Measurements from ENCODE around the gene STK10. TPM values are rescaled to one million over a fixed set of nuclear protein-coding genes. Genes with fewer than 3 reads are reported as not detected.

Gene STK10
- polyA plus RNA-seq, 3 donors: 21.5 to 180 (median 47.4) TPM

DNA sequence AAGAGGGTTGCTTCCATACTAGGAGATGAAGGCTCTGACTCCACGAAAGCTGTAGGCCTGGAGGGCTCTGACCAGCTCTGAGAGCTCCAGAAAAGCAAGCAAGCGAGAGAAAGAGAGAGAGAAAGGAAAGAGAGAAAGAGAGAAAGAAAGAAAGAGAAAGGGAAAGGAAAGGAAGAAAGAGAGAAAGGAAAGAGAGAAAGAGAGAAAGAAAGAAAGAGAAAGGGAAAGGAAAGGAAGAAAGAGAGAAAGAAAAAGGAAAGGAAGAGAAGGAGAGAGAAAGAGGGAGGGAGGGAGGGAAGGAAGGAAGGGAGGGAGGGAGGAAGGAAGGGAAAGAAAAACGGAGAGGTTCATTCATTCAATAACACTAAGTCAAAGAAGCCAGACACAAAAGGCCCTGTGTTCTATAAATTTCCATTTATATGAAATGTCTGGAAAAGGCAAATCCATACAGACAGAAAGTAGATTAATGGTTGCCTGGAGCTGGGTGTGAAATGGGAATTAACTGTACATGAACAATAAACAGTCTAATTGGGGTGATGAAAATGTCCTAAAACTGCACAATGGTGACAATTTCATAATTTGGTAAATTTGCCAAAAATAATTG lies 1.8 kb upstream of the STK10 start:
- Mint-ChIP-seq H3K4me3 (no peak overlapping the region), H3K9me3 (peaks cover 0 to 4% (median 0%) of the 10 kb centered on the region in 7 donors), H3K27me3 (ENCODE audit: low read depth in 3 of 3) (peaks cover 0 to 5% (median 1%) of the 10 kb centered on the region in 3 donors), H3K4me1 (peaks cover 14% of the 10 kb centered on the region), H3K36me3 (peaks cover 11 to 18% of the 10 kb centered on the region in 2 donors), H3K27ac (peak overlapping the region in 1 of 7 donors; percentile 63)
- intact Hi-C loops (cut with micrococcal nuclease): loop anchor here (2.0 to 5.0 kb wide), 6 partner anchors 15 to 93 kb away; partner anchors contain the start of gene UBTD2 (in 2 of the 2)
- peaks cover 35% of the 10 kb centered on the region for H4K20me1 ChIP-seq (ENCODE audit: insufficient read depth, low read length)
- no peaks in the 10 kb centered on the region for H3K9me3 ChIP-seq (replicated peaks in 1 of 2; ENCODE audit: control insufficient read depth in 1 of 2, insufficient read depth in 1 of 2, low read length in 2 of 2)
- H3K36me3 ChIP-seq (replicated peaks in 1 of 2; ENCODE audit: control insufficient read depth in 1 of 2, insufficient read depth in 2 of 2, low read length in 2 of 2): no peaks in the 10 kb centered on the region
- peaks cover 19 to 23% of the 10 kb centered on the region in 2 donors for H3K4me1 ChIP-seq (ENCODE audit: control insufficient read depth in 1 of 2, insufficient read depth in 2 of 2, low read length in 2 of 2)
- no peak for DNase-seq
- H3K4me2 ChIP-seq (replicated peaks; ENCODE audit: extremely low read depth, low read length, poor library complexity, severe bottlenecking): no peak overlapping the region
- H3K9ac ChIP-seq (ENCODE audit: insufficient read depth, low read length, poor library complexity, severe bottlenecking): no peak overlapping the region
- no peak overlapping the region for H3K27ac ChIP-seq (ENCODE audit: low read depth in 1 of 2, low read length in 2 of 2)
- TF ChIP-seq CTCF (IDR thresholded peaks at IDR 0.05): no peak
- peaks cover 31% of the 10 kb centered on the region for H3K79me2 ChIP-seq (ENCODE audit: insufficient read depth, low read length)
- H3K4me3 ChIP-seq (replicated peaks in 1 of 3; ENCODE audit: low read depth in 2 of 3, low read length in 3 of 3): no peak overlapping the region
- H2AFZ ChIP-seq (ENCODE audit: insufficient read depth, low read depth, low read length, poor library complexity, severe bottlenecking): no peak overlapping the region
- 92% methylated on average over 2 of the region's 3 CpGs for WGBS (ENCODE audit: insufficient coverage)
- no peaks in the 10 kb centered on the region for H3K27me3 ChIP-seq (ENCODE audit: control insufficient read depth in 2 of 2, insufficient read depth in 2 of 2, low read length in 2 of 2)

GRCh38 chr5:172188893-172189692 lies 1.1 kb upstream of the STK10 start:
- Histone ChIP-seq H3K36me3 (replicated peaks in 1 of 2; ENCODE audit: control insufficient read depth in 1 of 2, insufficient read depth in 2 of 2, low read length in 2 of 2) (peaks cover 3% of the 10 kb centered on the region in 2 donors), H3K27me3 (ENCODE audit: control insufficient read depth in 2 of 2, insufficient read depth in 2 of 2, low read length in 2 of 2) (no peaks in the 10 kb centered on the region), H3K4me1 (ENCODE audit: control insufficient read depth in 1 of 2, insufficient read depth in 2 of 2, low read length in 2 of 2) (peaks cover 26 to 30% of the 10 kb centered on the region in 2 donors), H3K9ac (ENCODE audit: insufficient read depth, low read length, poor library complexity, severe bottlenecking) (no peak overlapping the region), H3K9me3 (replicated peaks in 1 of 2; ENCODE audit: control insufficient read depth in 1 of 2, insufficient read depth in 1 of 2, low read length in 2 of 2) (no peaks in the 10 kb centered on the region), H4K20me1 (ENCODE audit: insufficient read depth, low read length) (peaks cover 42% of the 10 kb centered on the region), H3K27ac (ENCODE audit: low read depth in 1 of 2, low read length in 2 of 2) (peak overlapping the region in 1 of 2 donors; percentile 97), H2AFZ (ENCODE audit: insufficient read depth, low read depth, low read length, poor library complexity, severe bottlenecking) (peak overlapping the region; percentile 71), H3K4me2 (replicated peaks; ENCODE audit: extremely low read depth, low read length, poor library complexity, severe bottlenecking) (peak overlapping the region; percentile 80), H3K4me3 (replicated peaks in 1 of 3; ENCODE audit: low read depth in 2 of 3, low read length in 3 of 3) (peak overlapping the region in 1 of 3 experiments; percentile 97), H3K79me2 (ENCODE audit: insufficient read depth, low read length) (peaks cover 38% of the 10 kb centered on the region)
- intact Hi-C loops (cut with micrococcal nuclease): loop anchor here (2.0 to 5.0 kb wide), 6 partner anchors 14 to 93 kb away; partner anchors contain the start of gene UBTD2 (in 2 of the 2)
- H3K36me3 Mint-ChIP-seq: peaks cover 18 to 25% of the 10 kb centered on the region in 2 donors
- peak; percentile 42 for TF ChIP-seq CTCF (IDR thresholded peaks at IDR 0.05)
- DNase-seq: no peak
- H3K27ac Mint-ChIP-seq: peak overlapping the region in 2 of 7 donors; percentile 87 to 100
- peak overlapping the region; percentile 90 to 100 for H3K4me3 Mint-ChIP-seq
- peaks cover 0 to 5% (median 1%) of the 10 kb centered on the region in 3 donors for H3K27me3 Mint-ChIP-seq (ENCODE audit: low read depth in 3 of 3)
- WGBS (ENCODE audit: insufficient coverage): 74% methylated on average over 20 of the region's 30 CpGs
- H3K9me3 Mint-ChIP-seq: peaks cover 0 to 4% (median 0%) of the 10 kb centered on the region in 7 donors
- peaks cover 21% of the 10 kb centered on the region for H3K4me1 Mint-ChIP-seq
